HepG2 (cell line): Measurements from ENCODE around the gene HAGHL. TPM values are rescaled to one million over a fixed set of nuclear protein-coding genes. Genes with fewer than 3 reads are reported as not detected.

Experiments used
- FUBP1 ChIP-seq: sonication (generic); formaldehyde crosslinking; IDR thresholded peaks from 2 replicates; pipeline ENCODE4 v1.5.1; 2020; ENCODE audit warnings: missing genetic modification reagents, mild to moderate bottlenecking, borderline replicate concordance
- KLF16 ChIP-seq, 2 experiments: sonication (generic) in 1 of 2; formaldehyde crosslinking in 1 of 2; IDR thresholded peaks; 2 replicates each; pipeline versions ENCODE4 v1.6.1 to v1.8.0; 2016 to 2023; ENCODE audit warnings: missing genetic modification reagents in 2 of 2, missing compliant biosample characterization in 1 of 2
- NFIC ChIP-seq: IDR thresholded peaks from 2 replicates; pipeline ENCODE4 v1.6.1; 2012; ENCODE audit warnings: mild to moderate bottlenecking, low read length, inconsistent platforms
- POGK ChIP-seq: sonication (generic); formaldehyde crosslinking; conservative IDR thresholded peaks from 2 replicates; pipeline ENCODE4 v1.8.0; 2022; ENCODE audit warnings: mild to moderate bottlenecking, moderate library complexity, missing genetic modification reagents
- SRSF9 ChIP-seq: fragments of 200-400 bp; formaldehyde crosslinking; IDR thresholded peaks from 2 replicates; pipeline ENCODE4 v1.6.1; 2018; ENCODE audit warnings: borderline replicate concordance, mild to moderate bottlenecking, low read depth, low read length; ENCODE audit not compliant: insufficient read depth, poor library complexity, severe bottlenecking
- TCF12 ChIP-seq, 2 experiments: fragments of 450-650 bp in 1 of 2; sonication (generic) in 1 of 2; formaldehyde crosslinking in 1 of 2; IDR thresholded peaks; 2 replicates each; pipeline versions ENCODE4 v1.6.1 to v1.8.0; 2017 to 2022; ENCODE audit warnings: antibody characterized with exemption in 1 of 2, mild to moderate bottlenecking in 1 of 2, missing genetic modification reagents in 1 of 2, moderate library complexity in 1 of 2
- TRIM24 ChIP-seq: sonication (generic); formaldehyde crosslinking; IDR thresholded peaks from 2 replicates; pipeline ENCODE4 v1.8.0; 2022; ENCODE audit warnings: mild to moderate bottlenecking, missing genetic modification reagents
- ZFP37 ChIP-seq: sonication (generic); formaldehyde crosslinking; IDR thresholded peaks from 2 replicates; pipeline ENCODE4 v1.4.0; 2020; ENCODE audit warnings: missing genetic modification reagents, borderline replicate concordance
- ZHX1 ChIP-seq: sonication (generic); formaldehyde crosslinking; IDR thresholded peaks from 2 replicates; pipeline ENCODE4 v1.8.1; 2022; ENCODE audit warnings: low read depth, mild to moderate bottlenecking, missing genetic modification reagents
- ZNF263 ChIP-seq: sonication (generic); formaldehyde crosslinking; IDR thresholded peaks from 2 replicates; pipeline ENCODE4 v1.4.0; 2020; ENCODE audit warnings: missing genetic modification reagents
- ZNF543 ChIP-seq: sonication (generic); formaldehyde crosslinking; IDR thresholded peaks from 2 replicates; pipeline ENCODE4 v1.4.0; 2020; ENCODE audit warnings: mild to moderate bottlenecking, missing genetic modification reagents
- ZNF563 ChIP-seq: sonication (generic); formaldehyde crosslinking; IDR thresholded peaks from 2 replicates; pipeline ENCODE4 v1.8.0; 2022; ENCODE audit warnings: mild to moderate bottlenecking, moderate library complexity, missing genetic modification reagents
- ZNF574 ChIP-seq: sonication (generic); formaldehyde crosslinking; IDR thresholded peaks from 2 replicates; pipeline ENCODE4 v1.4.0; 2020; ENCODE audit warnings: missing genetic modification reagents
- ZNF639 ChIP-seq: conservative IDR thresholded peaks from 2 replicates; pipeline ENCODE4 v1.6.1; 2018; ENCODE audit warnings: missing genetic modification reagents
- ZNF660 ChIP-seq: sonication (generic); formaldehyde crosslinking; IDR thresholded peaks from 2 replicates; pipeline ENCODE4 v1.5.1; 2020; ENCODE audit warnings: mild to moderate bottlenecking, low read depth, missing genetic modification reagents, borderline replicate concordance
- ZNF761 ChIP-seq: sonication (generic); formaldehyde crosslinking; conservative IDR thresholded peaks from 2 replicates; pipeline ENCODE4 v1.4.0; 2020; ENCODE audit warnings: mild to moderate bottlenecking, missing genetic modification reagents
- polyA plus RNA-seq, 8 experiments: library from polyadenylated mRNA; depleted of rRNA in 3 of 8; stranded (reverse) in 7 of 8; unstranded in 1 of 8; fragments of >200 nt; fragmentation: Illumina TruSeq in 4 of 8; extraction: Trizol in 4 of 8; gene quantifications; 2 replicates each; pipeline versions ENCODE4 v1.2.1 to v1.2.3, GENCODE V29; 2011 to 2016; ENCODE audit warnings: low read depth in 4 of 8, missing spikeins in 1 of 8, mixed read lengths in 1 of 8; ENCODE audit not compliant: insufficient read depth in 1 of 8
- total RNA-seq, 5 experiments: library from RNA; depleted of rRNA; stranded (reverse); fragments of >200 nt; fragmentation: Illumina TruSeq; extraction: Trizol; gene quantifications; 2 replicates each; pipeline ENCODE4 v1.2.3, GENCODE V29; 2016; ENCODE audit warnings: low read depth in 1 of 5

The HAGHL gene
- total and polyA plus RNA-seq, 2 of the 13 experiments (the other 11 are each of a cell fraction or from before 2014, with no cell fraction given): 3.4 to 8.4 TPM

- no peak for TF ChIP-seq TCF12 (IDR thresholded peaks at IDR 0.05)
- TF ChIP-seq TCF12 (CRISPR knock-in tag; IDR thresholded peaks at IDR 0.05): no peak
- TF ChIP-seq TRIM24 (CRISPR knock-in tag): no peak
- no peak for TF ChIP-seq FUBP1
- 0 out of 2 replicates have a peak, but pooled peaks have one; percentile 24 for TF ChIP-seq ZNF563
- peak in 1 of 2 experiments; percentile 94; a peak in 2 of 4 replicates for TF ChIP-seq KLF16 (CRISPR knock-in tag; IDR thresholded peaks at IDR 0.05)
- no peak for TF ChIP-seq ZFP37 (CRISPR knock-in tag)
- TF ChIP-seq NFIC: no peak
- no peak for TF ChIP-seq ZNF660 (CRISPR knock-in tag)
- peak; percentile 96; the same call in 1 of the 2 replicates for TF ChIP-seq POGK (CRISPR knock-in tag)
- 0 out of 2 replicates have a peak, but pooled peaks have one; percentile 68 for TF ChIP-seq ZNF761 (CRISPR knock-in tag)
- peak; percentile 67; the same call in 1 of the 2 replicates for TF ChIP-seq ZNF543 (CRISPR knock-in tag)
- TF ChIP-seq ZNF639: peak; percentile 85
- TF ChIP-seq ZNF574 (CRISPR knock-in tag): peak; percentile 94
- no peak for TF ChIP-seq SRSF9
- peak; percentile 86; the same call in 1 of the 2 replicates for TF ChIP-seq ZHX1
- TF ChIP-seq ZNF263: peak; percentile 65
Measured at GRCh38 chr16:740764-741505, 14.0 kb downstream of the HAGHL start, which contains the start of gene CIAO3 (continued).
